ENCODE measurements around the gene IFT52.

Gene IFT52

GRCh38 chr20:43662943-43663655 is 72.4 kb downstream of the IFT52 start:
- H3K27me3 ChIP-seq, result no peaks in the 10 kb centered on the region
- no peak overlapping the region for H3K9ac ChIP-seq
- peaks cover 7% of the 10 kb centered on the region for H4K20me1 ChIP-seq
- H3K36me3 ChIP-seq, result no peaks in the 10 kb centered on the region
- H3K4me2 ChIP-seq, result no peak overlapping the region
- H3K4me1 ChIP-seq, result peaks cover 17% of the 10 kb centered on the region
- no peak for TF ChIP-seq Cebpa-rat (IDR thresholded peaks at IDR 0.05)
- H3K9me3 ChIP-seq, result no peaks in the 10 kb centered on the region
- H3K27ac ChIP-seq, result no peak overlapping the region
- H3K4me3 ChIP-seq, result no peak overlapping the region

- Histone ChIP-seq H3K27ac (no peak overlapping the region), H3K4me3 (no peak overlapping the region), H3K36me3 (peaks cover 23% of the 10 kb centered on the region), H3K9me3 (no peaks in the 10 kb centered on the region), H3K4me2 (no peak overlapping the region), H3K4me1 (peaks cover 32% of the 10 kb centered on the region), H3K9ac (no peak overlapping the region), H3K27me3 (no peaks in the 10 kb centered on the region), H4K20me1 (peaks cover 32% of the 10 kb centered on the region)
- no peak for TF ChIP-seq Cebpa-rat (IDR thresholded peaks at IDR 0.05)
These were observed 74.9 kb downstream of the IFT52 start for GRCh38 chr20:43665466-43666176.

GRCh38 chr20:43666376-43667328 is 75.9 kb downstream of the IFT52 start, which contains the start of gene MYBL2:
MYBL2 (plus strand) TSS chr20:43667114; CDS start chr20:43667284, 170 bp downstream.
- Histone ChIP-seq H3K9me3 (no peaks in the 10 kb centered on the region), H3K27me3 (no peaks in the 10 kb centered on the region), H3K4me3 (peak within 1 kb of the TSS; percentile 71), H3K4me1 (peaks cover 32% of the 10 kb centered on the region), H4K20me1 (peaks cover 40% of the 10 kb centered on the region), H3K36me3 (peaks cover 29% of the 10 kb centered on the region), H3K27ac (peak within 1 kb of the TSS; percentile 91), H3K9ac (peak within 1 kb of the TSS; percentile 89), H3K4me2 (peak within 1 kb of the TSS; percentile 98)
- no peak for TF ChIP-seq Cebpa-rat (IDR thresholded peaks at IDR 0.05)

DNA sequence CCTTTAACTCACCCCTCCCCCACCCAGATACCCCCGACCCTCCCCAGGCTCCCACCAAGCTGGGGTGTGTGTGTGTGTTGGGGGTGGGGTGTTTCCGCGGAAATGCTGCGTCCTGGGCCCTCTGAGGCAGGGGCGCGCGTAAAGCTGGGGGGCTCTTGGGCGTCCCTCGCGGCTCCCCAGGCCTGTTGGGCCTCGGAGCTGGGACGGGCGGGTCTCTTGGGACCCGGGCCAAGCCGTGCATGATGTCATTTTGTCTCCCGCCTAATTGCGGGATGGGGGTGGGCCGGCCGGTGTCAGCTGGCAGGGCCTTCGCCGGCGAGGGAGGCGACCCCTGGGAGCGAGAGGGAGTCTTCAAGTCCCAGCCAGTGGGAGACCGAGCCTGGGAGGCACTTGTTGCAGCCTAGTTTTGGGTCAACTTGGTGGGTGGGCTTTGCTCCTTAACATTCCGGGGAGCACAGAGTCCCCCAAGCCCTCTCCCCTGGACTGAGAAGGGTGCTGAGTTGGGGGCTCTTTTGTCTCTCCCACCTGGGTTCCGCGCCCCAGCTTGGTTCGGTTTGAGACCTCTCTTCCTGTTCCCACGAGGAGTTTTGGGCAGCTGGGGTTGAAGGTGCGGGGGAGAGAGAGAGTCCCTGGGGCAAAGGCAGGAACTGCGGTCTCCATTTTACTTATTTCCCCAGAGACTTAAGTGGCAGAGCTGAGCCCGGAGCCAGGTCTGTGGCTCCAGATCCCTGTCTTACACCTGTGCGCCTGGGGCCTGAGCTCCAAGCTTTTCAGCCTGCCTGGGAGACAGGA is 76.8 kb downstream of the IFT52 start:
- peak overlapping the region; percentile 98 for H3K4me2 ChIP-seq
- H3K4me3 ChIP-seq, result peak overlapping the region; percentile 71
- peak overlapping the region; percentile 91 for H3K27ac ChIP-seq
- peaks cover 32% of the 10 kb centered on the region for H3K4me1 ChIP-seq
- peak overlapping the region; percentile 89 for H3K9ac ChIP-seq
- no peaks in the 10 kb centered on the region for H3K27me3 ChIP-seq
- peaks cover 38% of the 10 kb centered on the region for H3K36me3 ChIP-seq
- H3K9me3 ChIP-seq, result no peaks in the 10 kb centered on the region
- peaks cover 49% of the 10 kb centered on the region for H4K20me1 ChIP-seq
- TF ChIP-seq Cebpa-rat (IDR thresholded peaks at IDR 0.05), result no peak

DNA sequence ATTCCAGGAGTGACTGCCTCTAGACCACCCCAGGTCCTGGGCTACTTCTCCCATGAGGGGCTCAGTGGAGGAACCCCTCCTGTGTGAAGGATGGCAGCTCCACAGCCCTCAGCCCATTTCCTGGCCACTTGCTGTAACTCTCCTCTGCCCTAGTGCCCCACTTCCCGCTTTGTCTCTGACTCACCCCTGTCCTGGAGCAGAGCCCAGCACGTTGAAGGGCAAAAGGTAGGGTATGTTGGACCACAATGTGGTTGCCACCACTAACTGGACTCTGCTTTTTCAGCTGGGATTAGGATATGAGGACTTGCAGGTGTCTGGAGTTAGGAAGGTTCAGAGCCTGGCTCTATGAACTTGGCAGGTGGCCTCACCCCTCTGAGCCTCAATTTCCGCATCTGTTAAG is 78.6 kb downstream of the IFT52 start:
- Histone ChIP-seq H4K20me1 (peaks cover 58% of the 10 kb centered on the region), H3K27ac (no peak overlapping the region), H3K4me1 (peaks cover 32% of the 10 kb centered on the region), H3K27me3 (no peaks in the 10 kb centered on the region), H3K4me3 (no peak overlapping the region), H3K9me3 (no peaks in the 10 kb centered on the region), H3K36me3 (peaks cover 56% of the 10 kb centered on the region), H3K9ac (no peak overlapping the region), H3K4me2 (peak overlapping the region; percentile 98)
- TF ChIP-seq Cebpa-rat (IDR thresholded peaks at IDR 0.05), result no peak

DNA sequence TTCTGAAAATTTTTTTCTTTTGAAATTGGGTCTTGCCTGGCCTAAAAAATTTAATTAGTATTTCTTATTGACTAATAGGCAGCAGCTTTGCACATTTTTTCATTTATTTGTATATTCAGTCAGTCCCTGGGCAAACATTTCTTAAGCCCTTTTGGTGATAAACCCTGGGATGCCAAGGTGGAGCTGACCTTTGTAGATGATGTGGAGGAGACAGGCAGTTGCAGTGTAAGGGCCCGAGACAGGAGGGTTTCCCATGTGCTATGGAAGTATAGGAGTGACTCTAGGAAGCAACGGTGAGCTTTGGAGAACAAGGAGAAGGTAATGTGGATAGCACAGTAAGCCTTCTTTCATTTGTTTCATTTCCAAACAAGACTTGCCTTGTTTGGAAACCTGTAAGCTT is 79.7 kb downstream of the IFT52 start:
- Histone ChIP-seq H3K27ac (no peak overlapping the region), H3K4me2 (no peak overlapping the region), H3K4me3 (no peak overlapping the region), H4K20me1 (peaks cover 67% of the 10 kb centered on the region), H3K9ac (no peak overlapping the region), H3K4me1 (peaks cover 32% of the 10 kb centered on the region), H3K36me3 (peaks cover 67% of the 10 kb centered on the region), H3K27me3 (no peaks in the 10 kb centered on the region), H3K9me3 (no peaks in the 10 kb centered on the region)
- no peak for TF ChIP-seq Cebpa-rat (IDR thresholded peaks at IDR 0.05)

- no peak overlapping the region for H3K27ac ChIP-seq
- no peak overlapping the region for H3K4me3 ChIP-seq
- no peaks in the 10 kb centered on the region for H3K9me3 ChIP-seq
- peaks cover 14% of the 10 kb centered on the region for H3K4me1 ChIP-seq
- peaks cover 88% of the 10 kb centered on the region for H3K36me3 ChIP-seq
- no peak for TF ChIP-seq Cebpa-rat (IDR thresholded peaks at IDR 0.05)
- H4K20me1 ChIP-seq, result peaks cover 75% of the 10 kb centered on the region; the same call in 1 of the 2 replicates
- no peaks in the 10 kb centered on the region for H3K27me3 ChIP-seq
- H3K9ac ChIP-seq, result no peak overlapping the region
- no peak overlapping the region for H3K4me2 ChIP-seq
These were observed 85.6 kb downstream of the IFT52 start for GRCh38 chr20:43676368-43676767.

DNA sequence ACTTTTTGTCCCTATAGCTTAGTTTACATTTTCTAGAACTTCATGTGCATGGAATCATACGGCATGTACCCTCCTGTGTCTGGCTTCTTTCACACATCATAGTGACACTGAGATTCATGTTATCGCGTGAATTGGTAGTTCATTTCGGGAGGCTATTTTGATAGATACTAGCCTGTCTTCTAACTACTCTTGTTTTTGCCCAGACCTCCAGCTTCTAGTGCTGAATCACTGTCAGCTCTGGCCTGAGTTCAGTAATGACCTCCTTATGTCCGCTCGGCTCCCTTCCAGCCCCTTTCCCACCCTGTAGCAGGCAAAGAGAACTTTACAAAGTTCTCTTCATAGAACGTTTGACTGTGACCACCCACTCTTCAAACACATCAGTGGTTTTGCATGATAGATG is 90.2 kb downstream of the IFT52 start:
- Histone ChIP-seq H4K20me1 (peaks cover 63% of the 10 kb centered on the region), H3K27me3 (no peaks in the 10 kb centered on the region), H3K9me3 (no peaks in the 10 kb centered on the region), H3K4me1 (peaks cover 34% of the 10 kb centered on the region), H3K4me2 (peak overlapping the region; percentile 89), H3K9ac (peak overlapping the region; percentile 70; the same call in 1 of the 2 replicates), H3K27ac (peak overlapping the region; percentile 83), H3K36me3 (peaks cover 77% of the 10 kb centered on the region), H3K4me3 (no peak overlapping the region)
- no peak for TF ChIP-seq Cebpa-rat (IDR thresholded peaks at IDR 0.05)

DNA sequence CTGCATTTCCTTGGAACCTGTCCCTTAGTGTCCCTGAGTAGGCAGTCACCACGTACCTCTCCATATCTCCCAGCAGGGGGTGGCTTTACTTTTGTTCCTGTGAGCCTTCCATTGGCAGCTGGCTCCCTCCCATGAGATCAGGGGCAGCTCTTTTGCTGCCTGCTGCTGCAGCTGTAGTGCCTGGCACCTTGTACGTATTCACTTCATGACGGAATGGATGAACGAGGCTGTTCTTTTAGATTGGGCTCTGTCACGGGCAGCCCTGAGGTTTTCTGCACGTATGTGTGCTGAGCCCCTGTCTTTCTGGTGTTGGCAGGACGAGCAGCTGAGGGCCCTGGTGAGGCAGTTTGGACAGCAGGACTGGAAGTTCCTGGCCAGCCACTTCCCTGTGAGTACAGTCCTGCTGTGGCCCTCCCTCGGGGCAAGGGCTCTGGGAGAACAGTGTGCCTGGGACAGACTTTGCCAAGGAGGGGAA is 90.8 kb downstream of the IFT52 start:
- peak overlapping the region; percentile 83 for H3K27ac ChIP-seq
- H3K9me3 ChIP-seq, result no peaks in the 10 kb centered on the region
- peaks cover 77% of the 10 kb centered on the region for H3K36me3 ChIP-seq
- H3K9ac ChIP-seq, result peak overlapping the region; percentile 70
- H3K27me3 ChIP-seq, result no peaks in the 10 kb centered on the region
- H4K20me1 ChIP-seq, result peaks cover 64% of the 10 kb centered on the region
- H3K4me1 ChIP-seq, result peaks cover 34% of the 10 kb centered on the region
- peak overlapping the region; percentile 89 for H3K4me2 ChIP-seq
- peak overlapping the region; percentile 59 for H3K4me3 ChIP-seq
- TF ChIP-seq Cebpa-rat (IDR thresholded peaks at IDR 0.05), result no peak

All from BLaER1 (cell line).